Muscle of leg (tissue), 11 donors: ENCODE measurements around the gene SLC34A3. TPM values are rescaled to one million over a fixed set of nuclear protein-coding genes. Genes with fewer than 3 reads are reported as not detected.

Experiments used
- DNase-seq: peaks from one replicate; pipeline ENCODE4 v3.0.0; 2013
- H3K27ac ChIP-seq: one replicate; pipeline ENCODE4 v1.5.1; 2013; ENCODE audit warnings: mild to moderate bottlenecking, low read length, control low read depth
- H3K27me3 ChIP-seq: one replicate; pipeline ENCODE4 v1.6.1; 2013; ENCODE audit warnings: low read length; ENCODE audit not compliant: control insufficient read depth, insufficient read depth
- H3K36me3 ChIP-seq: one replicate; pipeline ENCODE4 v1.6.1; 2013; ENCODE audit warnings: low read length; ENCODE audit not compliant: control insufficient read depth, insufficient read depth
- H3K4me1 ChIP-seq: one replicate; pipeline ENCODE4 v1.6.1; 2013; ENCODE audit warnings: low read length; ENCODE audit not compliant: control insufficient read depth, insufficient read depth
- H3K4me3 ChIP-seq: one replicate; pipeline ENCODE4 v1.5.1; 2013; ENCODE audit warnings: low read length, control low read depth
- H3K9me3 ChIP-seq: replicated peaks from 2 replicates; pipeline ENCODE4 v1.6.1; 2013; ENCODE audit warnings: low read depth, low read length; ENCODE audit not compliant: control insufficient read depth
- WGBS: methylation state at CpG from one replicate; pipeline ENCODE4 v1.1.5; 2013; ENCODE audit warnings: missing lambda C conversion rate; ENCODE audit not compliant: insufficient coverage; 5-methylcytosine and 5-hydroxymethylcytosine counted together
- polyA plus RNA-seq, 8 donors: library from polyadenylated mRNA; unstranded; fragments of 120-200 nt; gene quantifications; one replicate each; pipeline versions ENCODE4 v1.2.1 to v1.2.3, GENCODE V29; 2013; ENCODE audit warnings: inconsistent platforms in 1 of 8, low replicate concordance in 1 of 8; ENCODE audit not compliant: insufficient read length in 8 of 8, insufficient read depth in 1 of 8
- total RNA-seq: library from RNA; stranded (reverse); fragments of 120-200 nt; gene quantifications from one replicate; pipeline ENCODE4 v1.2.4, GENCODE V29; 2013

The SLC34A3 gene
- total and polyA plus RNA-seq, 9 donors, result 0.04 to 3.6 (median 1.3) TPM

DNA sequence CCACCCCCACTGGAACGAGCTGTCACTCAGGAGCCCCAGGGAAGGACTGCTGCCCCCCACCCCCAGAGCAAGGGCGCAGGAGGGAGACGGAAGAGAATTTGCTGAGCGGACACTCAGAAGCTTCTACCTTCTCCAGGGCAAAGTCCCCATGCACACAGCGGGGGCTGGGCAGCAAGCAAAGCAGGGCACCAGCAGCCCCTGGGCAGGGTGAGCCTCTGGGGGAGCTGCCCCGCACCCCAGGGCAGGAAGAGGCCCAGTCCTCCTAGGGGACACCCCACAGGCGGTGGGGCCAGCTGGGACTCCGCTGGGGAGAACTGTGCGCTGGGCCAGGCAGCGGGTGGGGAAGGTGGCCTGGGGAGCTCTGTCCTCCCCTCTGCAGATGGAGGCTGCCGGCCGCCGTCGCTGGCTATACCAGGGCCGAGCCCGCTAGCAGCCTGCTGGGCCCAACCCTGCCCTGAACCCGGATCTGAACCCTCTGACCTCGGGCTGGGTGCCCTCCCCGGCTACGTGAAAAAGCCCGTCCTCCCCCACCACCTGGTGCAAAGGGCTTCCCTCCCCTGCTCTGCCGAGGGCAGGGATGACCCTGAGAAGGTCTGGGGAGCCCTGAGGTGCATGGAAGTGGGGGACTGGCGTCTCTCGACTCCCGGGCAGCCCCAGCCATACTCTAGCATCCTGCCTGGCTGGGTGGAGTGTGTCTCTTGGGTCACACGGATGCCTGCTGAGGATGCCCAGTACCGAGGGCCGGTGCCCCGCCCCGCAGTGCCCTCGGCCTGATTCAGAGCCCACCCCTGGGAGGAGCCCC lies 597 bp upstream of the SLC34A3 start:
- no peak overlapping the region for H3K27ac ChIP-seq
- 61% methylated on average over 19 of the region's 31 CpGs for whole genome bisulfite sequencing
- no peak for DNase-seq
- no peaks in the 10 kb centered on the region for H3K9me3 ChIP-seq
- peaks cover 28% of the 10 kb centered on the region for H3K4me1 ChIP-seq
- no peaks in the 10 kb centered on the region for H3K36me3 ChIP-seq
- H3K4me3 ChIP-seq, result no peak overlapping the region
- H3K27me3 ChIP-seq, result peaks cover 33% of the 10 kb centered on the region

DNA sequence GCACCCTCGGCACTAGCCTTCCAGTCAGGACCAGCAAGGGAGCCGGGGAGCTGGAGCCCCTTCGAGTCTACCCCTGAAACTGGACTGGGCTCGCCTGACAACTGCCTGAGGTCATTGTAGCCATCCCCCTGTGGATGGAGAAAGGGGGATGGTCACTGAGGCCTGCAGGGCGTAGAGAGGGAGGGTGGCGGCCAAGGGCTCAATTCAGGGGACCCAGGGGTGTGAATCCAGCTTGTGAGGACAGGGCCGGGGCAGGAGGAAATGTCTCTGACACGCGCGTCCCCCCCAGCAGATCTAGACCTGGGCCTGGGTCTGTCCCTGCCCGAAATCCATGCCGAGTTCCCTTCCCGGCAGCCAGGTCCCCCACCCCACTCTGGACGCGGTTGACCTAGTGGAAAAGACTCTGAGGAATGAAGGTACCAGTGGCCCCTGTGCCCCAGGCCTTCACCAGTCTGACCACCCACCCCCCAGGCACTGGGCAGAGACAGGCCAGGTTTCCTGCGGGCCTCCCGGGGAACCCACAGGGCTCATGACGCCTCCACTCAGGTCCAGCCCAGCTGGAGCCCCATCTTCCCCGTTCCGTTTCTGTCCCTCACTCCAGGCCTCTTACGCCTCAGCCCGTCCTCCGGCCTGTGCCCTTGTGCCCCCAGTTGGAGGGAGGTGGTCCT lies 805 bp downstream of the SLC34A3 start:
- Histone ChIP-seq H3K27ac (no peak overlapping the region), H3K9me3 (no peaks in the 10 kb centered on the region), H3K36me3 (no peaks in the 10 kb centered on the region), H3K4me1 (peaks cover 39% of the 10 kb centered on the region), H3K4me3 (no peak overlapping the region), H3K27me3 (peaks cover 35% of the 10 kb centered on the region)
- WGBS, result 77% methylated on average over 17 of the region's 23 CpGs
- no peak for DNase-seq

DNA sequence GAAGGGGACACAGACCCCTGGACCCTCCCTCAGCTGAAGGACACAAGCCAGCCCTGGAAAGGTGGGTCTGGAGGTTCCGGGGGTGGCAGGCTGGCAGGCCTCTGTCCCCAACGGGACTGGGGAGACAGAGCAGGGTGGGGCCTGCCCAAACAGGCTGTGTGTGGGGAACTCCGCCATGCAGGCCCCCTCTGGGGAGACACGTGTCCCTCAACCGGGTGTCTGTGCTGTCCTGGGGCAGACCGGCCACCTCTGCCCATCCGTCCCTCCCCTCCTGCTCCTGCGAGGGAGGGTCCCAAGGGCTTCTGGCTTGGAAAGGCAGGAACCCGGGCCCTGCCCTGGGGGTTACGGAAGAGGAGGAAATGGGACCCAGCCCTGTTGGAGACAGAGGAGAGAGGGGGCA lies 1.4 kb downstream of the SLC34A3 start:
- no peak overlapping the region for H3K27ac ChIP-seq
- no peak overlapping the region for H3K4me3 ChIP-seq
- H3K9me3 ChIP-seq, result no peaks in the 10 kb centered on the region
- H3K4me1 ChIP-seq, result peaks cover 39% of the 10 kb centered on the region
- no peaks in the 10 kb centered on the region for H3K36me3 ChIP-seq
- no peak for DNase-seq
- peaks cover 35% of the 10 kb centered on the region for H3K27me3 ChIP-seq
- WGBS, result 69% methylated on average over 7 of the region's 10 CpGs

DNA sequence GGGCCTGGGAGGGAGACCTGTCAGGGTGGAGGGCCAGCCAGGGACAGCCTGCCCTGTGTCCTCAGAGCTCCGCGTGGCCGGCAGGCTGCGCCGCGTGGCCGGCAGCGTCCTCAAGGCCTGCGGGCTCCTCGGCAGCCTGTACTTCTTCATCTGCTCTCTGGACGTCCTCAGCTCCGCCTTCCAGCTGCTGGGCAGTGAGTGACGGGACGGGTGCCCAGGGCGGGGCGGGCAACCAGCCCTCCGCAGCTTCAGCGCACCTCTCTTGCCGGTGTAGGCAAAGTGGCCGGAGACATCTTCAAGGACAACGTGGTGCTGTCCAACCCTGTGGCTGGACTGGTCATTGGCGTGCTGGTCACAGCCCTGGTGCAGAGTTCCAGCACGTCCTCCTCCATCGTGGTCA lies 1.8 kb downstream of the SLC34A3 start:
- no peaks in the 10 kb centered on the region for H3K36me3 ChIP-seq
- H3K9me3 ChIP-seq, result no peaks in the 10 kb centered on the region
- peaks cover 35% of the 10 kb centered on the region for H3K27me3 ChIP-seq
- no peak overlapping the region for H3K27ac ChIP-seq
- no peak for DNase-seq
- no peak overlapping the region for H3K4me3 ChIP-seq
- peaks cover 39% of the 10 kb centered on the region for H3K4me1 ChIP-seq
- 76% methylated on average over 24 of the region's 24 CpGs for WGBS

- H3K36me3 ChIP-seq, result no peaks in the 10 kb centered on the region
- no peak for DNase-seq
- no peak overlapping the region for H3K27ac ChIP-seq
- no peak overlapping the region for H3K4me3 ChIP-seq
- H3K9me3 ChIP-seq, result no peaks in the 10 kb centered on the region
- 77% methylated on average over 28 of the region's 40 CpGs for WGBS
- peaks cover 43% of the 10 kb centered on the region for H3K4me1 ChIP-seq
- peaks cover 32% of the 10 kb centered on the region for H3K27me3 ChIP-seq
Measured at GRCh38 chr9:137233143-137233980, 2.7 kb downstream of the SLC34A3 start.

DNA sequence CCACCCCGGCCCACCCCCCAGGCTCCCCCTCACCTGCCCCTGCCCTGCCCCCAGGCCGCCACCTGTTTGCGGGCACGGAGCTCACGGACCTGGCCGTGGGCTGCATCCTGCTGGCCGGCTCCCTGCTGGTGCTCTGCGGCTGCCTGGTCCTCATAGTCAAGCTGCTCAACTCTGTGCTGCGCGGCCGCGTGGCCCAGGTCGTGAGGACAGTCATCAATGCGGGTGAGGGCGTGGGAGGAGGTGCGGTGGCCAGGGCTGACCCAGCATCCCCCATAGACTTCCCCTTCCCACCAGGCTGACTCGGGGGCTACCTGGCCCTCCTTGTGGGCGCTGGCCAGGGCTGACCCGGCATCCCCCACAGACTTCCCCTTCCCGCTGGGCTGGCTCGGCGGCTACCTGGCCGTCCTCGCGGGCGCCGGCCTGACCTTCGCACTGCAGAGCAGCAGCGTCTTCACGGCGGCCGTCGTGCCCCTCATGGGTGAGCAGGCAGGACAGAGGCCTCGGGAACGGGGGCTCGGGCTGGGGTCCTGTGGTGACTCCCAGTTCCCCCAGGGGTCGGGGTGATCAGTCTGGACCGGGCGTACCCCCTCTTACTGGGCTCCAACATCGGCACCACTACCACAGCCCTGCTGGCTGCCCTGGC lies 3.5 kb downstream of the SLC34A3 start:
- Histone ChIP-seq H3K9me3 (no peaks in the 10 kb centered on the region), H3K4me1 (peaks cover 52% of the 10 kb centered on the region), H3K27me3 (peaks cover 30% of the 10 kb centered on the region), H3K36me3 (no peaks in the 10 kb centered on the region), H3K4me3 (no peak overlapping the region), H3K27ac (no peak overlapping the region)
- no peak for DNase-seq
- 64% methylated on average over 25 of the region's 40 CpGs for WGBS

GRCh38 chr9:137234758-137235423 lies 4.2 kb downstream of the SLC34A3 start:
- WGBS, result 64% methylated on average over 17 of the region's 18 CpGs
- Histone ChIP-seq H3K9me3 (no peaks in the 10 kb centered on the region), H3K4me3 (no peak overlapping the region), H3K27ac (no peak overlapping the region), H3K36me3 (no peaks in the 10 kb centered on the region), H3K27me3 (peaks cover 27% of the 10 kb centered on the region), H3K4me1 (peaks cover 58% of the 10 kb centered on the region)
- no peak for DNase-seq

- DNase-seq, result no peak
- peak overlapping the region; percentile 64 for H3K27ac ChIP-seq
- H3K27me3 ChIP-seq, result peaks cover 23% of the 10 kb centered on the region
- peak overlapping the region; percentile 14 for H3K4me3 ChIP-seq
- H3K4me1 ChIP-seq, result peaks cover 58% of the 10 kb centered on the region
- no peaks in the 10 kb centered on the region for H3K9me3 ChIP-seq
- WGBS, result 52% methylated on average over 35 of the region's 35 CpGs
- H3K36me3 ChIP-seq, result no peaks in the 10 kb centered on the region
Measured at GRCh38 chr9:137235424-137236237, 4.9 kb downstream of the SLC34A3 start.
